ENCODE measurements around the gene C19orf33. TPM values are rescaled to one million over a fixed set of nuclear protein-coding genes. Genes with fewer than 3 reads are reported as not detected.
"Not testable (repeated sequence)": the region's sequence is repeated elsewhere in the genome, so short reads cannot be mapped to it uniquely, and the experiment has no call there.

The C19orf33 gene
- total RNA-seq (2021) (16.1 to 22.3 TPM (median 21.3 TPM) in 3 replicates), Bru-seq, nascent RNA (percentile 60 among the genes with signal in this experiment)
- long read RNA-seq, experiment 1, transcript C19orf33-201 (4 exons, 467 nt): major isoform, 7 of 9 reads
- long read RNA-seq, experiment 1, partial matches to known transcripts: 0 of 9 reads
- long read RNA-seq, experiment 1, other reads (novel, unspliced or antisense): 1 of 9 reads
- long read RNA-seq, experiment 2, transcript C19orf33-201 (4 exons, 467 nt): major isoform, 11 of 18 reads
- long read RNA-seq, experiment 2, partial matches to known transcripts: 0 of 18 reads
- long read RNA-seq, experiment 2, other reads (novel, unspliced or antisense): 0 of 18 reads
- long read RNA-seq, experiment 3: 0 reads

DNA sequence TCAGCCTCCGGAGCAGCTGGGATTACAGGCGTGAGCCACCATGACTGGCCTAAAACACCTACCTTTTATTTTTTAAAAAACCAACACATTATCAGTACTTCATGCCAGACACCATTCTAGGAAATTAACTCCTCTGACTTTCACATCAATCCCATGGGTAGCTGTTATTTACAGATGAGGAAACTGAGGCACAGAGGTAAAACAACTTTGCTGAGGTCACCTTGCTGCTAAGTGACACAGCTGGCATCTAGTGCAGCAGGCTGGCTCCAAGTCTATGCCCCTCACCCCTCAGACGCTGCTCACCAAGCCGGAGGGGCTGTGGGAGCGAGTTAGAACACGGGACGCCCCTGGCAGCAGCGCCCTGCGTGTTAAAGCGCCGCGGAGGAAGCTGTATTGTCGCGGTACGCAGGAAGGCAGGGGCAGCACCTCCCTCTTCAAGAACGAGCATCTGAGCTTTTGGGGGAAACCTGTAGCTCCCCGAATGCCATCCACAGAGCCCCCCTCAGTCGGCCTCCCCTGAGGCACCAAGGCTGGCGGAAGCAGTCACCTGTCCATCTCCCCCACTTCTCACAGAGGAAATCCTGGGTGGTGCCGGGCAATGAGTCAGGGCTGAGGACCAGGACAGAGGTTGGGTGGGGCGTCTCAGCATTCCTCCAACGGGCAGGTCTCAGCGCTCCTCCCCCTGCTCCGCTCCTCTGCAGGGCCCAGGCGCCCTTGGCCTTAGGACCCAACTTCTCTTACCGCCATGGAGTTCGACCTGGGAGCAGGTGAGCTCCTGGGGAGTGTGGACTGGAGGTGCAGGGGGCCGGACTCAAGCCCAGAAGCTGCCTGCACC lies at the start of gene C19orf33:
TSS of gene C19orf33 (plus strand) at position 735 of the 835 bp plus-strand sequence. CDS start at position 746, 11 bp downstream.
- ChIA-PET POLR2A (interaction anchor here (0.6 to 2.6 kb wide), 6 partner anchors 10 to 143 kb away, joined by 3 to 17 read pairs (median 4); partner anchors contain the start of genes PSMD8 and SPINT2), CTCF (interaction anchor here (0.9 to 2.3 kb wide), 11 partner anchors 16 to 161 kb away, joined by 5 to 12 read pairs (median 7); partner anchors contain the start of genes CATSPERG, FAM98C, KCNK6 and PPP1R14A)
- peaks cover 4% of the 10 kb centered on the region for H3K27me3 Mint-ChIP-seq (ENCODE audit: low read depth)
- ATAC-seq (peak; percentile 62), DNase-seq (ENCODE audit: low spot score) (peak; percentile 71)
- no peaks in the 10 kb centered on the region for H3K36me3 Mint-ChIP-seq
- no peaks in the 10 kb centered on the region for H3K9me3 Mint-ChIP-seq
- H3K4me3 Mint-ChIP-seq: peak within 1 kb of the TSS; percentile 74
- H3K4me1 Mint-ChIP-seq: peaks cover 16% of the 10 kb centered on the region
- H3K27ac Mint-ChIP-seq: peak within 1 kb of the TSS; percentile 63; the same call in 1 of the 2 replicates
- TF ChIP-seq FOXK1 (CRISPR knock-in tag; IDR thresholded peaks at IDR 0.05) (no peak), SMAD4 (CRISPR knock-in tag; IDR thresholded peaks at IDR 0.05) (no peak), ZNF219 (CRISPR knock-in tag; IDR thresholded peaks at IDR 0.05; ENCODE audit: borderline replicate concordance) (no peak), IRF2 (CRISPR knock-in tag; IDR thresholded peaks at IDR 0.05; ENCODE audit: borderline replicate concordance, low read depth) (no peak), USF1 (CRISPR knock-in tag; IDR thresholded peaks at IDR 0.05) (no peak), ATF2 (CRISPR knock-in tag; IDR thresholded peaks at IDR 0.05; ENCODE audit: borderline replicate concordance, low read depth) (no peak), PRDM15 (CRISPR knock-in tag; IDR thresholded peaks at IDR 0.05) (no peak), ATF3 (CRISPR knock-in tag; conservative IDR thresholded peaks at IDR 0.05) (no peak), GTF2I (CRISPR knock-in tag; conservative IDR thresholded peaks at IDR 0.05) (no peak)

GRCh38 chr19:38255383-38256014 lies 48.6 kb upstream of the C19orf33 start:
- Mint-ChIP-seq H3K9me3 (no peaks in the 10 kb centered on the region), H3K4me1 (peaks cover 44% of the 10 kb centered on the region), H3K36me3 (no peaks in the 10 kb centered on the region), H3K27ac (no peak overlapping the region), H3K4me3 (peak overlapping the region; percentile 54), H3K27me3 (ENCODE audit: low read depth) (peaks cover 20% of the 10 kb centered on the region)
- DNase-seq (ENCODE audit: low spot score) (peak; percentile 21), ATAC-seq (peak; percentile 4)
- ChIA-PET POLR2A (interaction anchor here (0.6 to 1.1 kb wide), 3 partner anchors 10 to 132 kb away, joined by 3 to 4 read pairs (median 3); partner anchors contain the start of gene GGN), CTCF (interaction anchor here (0.6 to 3.8 kb wide), 23 partner anchors 9 to 353 kb away, joined by 3 to 100 read pairs (median 5); partner anchors contain the start of genes C19orf33, CATSPERG, FAM98C and GGN)
- no peak for TF ChIP-seq RORB (CRISPR knock-in tag; IDR thresholded peaks at IDR 0.05)

DNA sequence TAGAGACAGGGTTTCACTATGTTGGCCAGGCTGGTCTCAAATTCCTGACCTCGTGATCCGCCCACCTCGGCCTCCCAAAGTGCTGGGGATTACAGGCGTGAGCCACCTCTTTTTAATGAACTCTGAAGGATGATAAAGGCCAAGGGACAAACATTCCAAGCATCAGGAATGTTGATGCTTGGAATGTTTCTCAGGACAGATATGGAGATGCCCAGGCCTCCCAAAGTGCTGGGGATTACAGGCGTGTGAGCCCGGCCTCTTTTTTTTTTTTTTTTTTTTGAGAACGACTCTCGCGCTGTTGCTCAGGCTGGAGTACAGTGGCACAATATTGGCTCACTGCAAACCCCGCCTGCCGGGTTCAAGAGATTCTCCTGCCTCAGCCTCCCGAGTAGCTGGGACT lies 42.1 kb upstream of the C19orf33 start:
- DNase-seq (ENCODE audit: low spot score); H3K36me3 Mint-ChIP-seq; H3K27me3 Mint-ChIP-seq (ENCODE audit: low read depth); H3K9me3 Mint-ChIP-seq; H3K4me3 Mint-ChIP-seq; H3K27ac Mint-ChIP-seq; ATAC-seq; POLR2A ChIA-PET: not testable (repeated sequence)
- CTCF ChIA-PET: interaction anchor here (0.7 kb wide), 2 partner anchors 10 to 108 kb away, joined by 3 to 4 read pairs; no protein-coding TSS in a partner anchor
- H3K4me1 Mint-ChIP-seq: peaks cover 32% of the 10 kb centered on the region
